Activated CD4-positive, alpha-beta T cell treated with anti-CD3 and anti-CD28 coated beads, Interleukin-2, Interleukin-6, amounts not matched to agents 100 ng/mL and 50 ng/mL, durations not matched to agents 16 hours and 8 hours (primary cell): ENCODE results near the gene FBXW8.

Source experiments
- DNase-seq: peaks from one replicate; pipeline ENCODE4 v3.0.0-alpha.2; 2020

Gene FBXW8

GRCh38 chr12:116887244-116887643, 23.5 kb upstream of the FBXW8 start:
- DNase-seq, result no peak

GRCh38 chr12:116887897-116888296, 22.9 kb upstream of the FBXW8 start:
- no peak for DNase-seq

- no peak for DNase-seq
Observed at GRCh38 chr12:116890330-116890729, 20.4 kb upstream of the FBXW8 start.

GRCh38 chr12:116891019-116891418, 19.7 kb upstream of the FBXW8 start:
- no peak for DNase-seq

GRCh38 chr12:116892349-116893140, 18.2 kb upstream of the FBXW8 start:
- DNase-seq, result no peak

GRCh38 chr12:116894913-116895312, 15.8 kb upstream of the FBXW8 start:
- DNase-seq, result no peak

- no peak for DNase-seq
Observed at GRCh38 chr12:116896411-116896924, 14.3 kb upstream of the FBXW8 start.

GRCh38 chr12:116897476-116897875, 13.3 kb upstream of the FBXW8 start:
- no peak for DNase-seq

- DNase-seq, result no peak
Observed at GRCh38 chr12:116898669-116899068, 12.1 kb upstream of the FBXW8 start.

- DNase-seq, result no peak
Observed at GRCh38 chr12:116901612-116902011, 9.1 kb upstream of the FBXW8 start.

- DNase-seq, result no peak
Observed at GRCh38 chr12:116903818-116904217, 6.9 kb upstream of the FBXW8 start.

GRCh38 chr12:116906285-116906684, 4.5 kb upstream of the FBXW8 start:
- no peak for DNase-seq

- no peak for DNase-seq
Observed at GRCh38 chr12:116910280-116910644, 488 bp upstream of the FBXW8 start.

GRCh38 chr12:116915326-116915725, 4.6 kb downstream of the FBXW8 start:
- no peak for DNase-seq

- DNase-seq, result no peak
Observed at GRCh38 chr12:116916122-116916521, 5.4 kb downstream of the FBXW8 start.

GRCh38 chr12:116916714-116917114, 6.0 kb downstream of the FBXW8 start:
- DNase-seq, result peak; percentile 81

- DNase-seq, result no peak
Observed at GRCh38 chr12:116918464-116918863, 7.7 kb downstream of the FBXW8 start.

- no peak for DNase-seq
Observed at GRCh38 chr12:116919247-116919661, 8.5 kb downstream of the FBXW8 start.

GRCh38 chr12:116919706-116920485, 9.1 kb downstream of the FBXW8 start:
- no peak for DNase-seq

- no peak for DNase-seq
Observed at GRCh38 chr12:116920939-116921338, 10.2 kb downstream of the FBXW8 start.

- DNase-seq, result peak; percentile 71
Observed at GRCh38 chr12:116922194-116922897, 11.6 kb downstream of the FBXW8 start.

- DNase-seq, result peak; percentile 90
Observed at GRCh38 chr12:116924558-116925453, 14.1 kb downstream of the FBXW8 start.
